WTC11 (cell line): ENCODE measurements around the gene MDH2. TPM values are rescaled to one million over a fixed set of nuclear protein-coding genes. Genes with fewer than 3 reads are reported as not detected.

Source experiments
- ATAC-seq: fragments of 200-7000 bp; cut with Tn5 transposase; 2 replicates; pipeline ENCODE4 v1.10.0; 2021; ENCODE audit warnings: mild to moderate bottlenecking, moderate library complexity
- CTCF ChIA-PET: fragments of 300-600 bp; sonication (Branson Sonifier 250); formaldehyde crosslinking; loops from one replicate; lab custom pipeline; 2021; ENCODE audit warnings: antibody characterized with exemption; lab: Charles Lee
- POLR2A ChIA-PET: fragments of 350-600 bp; sonication (Branson Sonifier 250); formaldehyde crosslinking; loops from one replicate; lab custom pipeline; 2021; ENCODE audit warnings: antibody characterized with exemption; lab: Charles Lee
- DNase-seq: peaks from one replicate; pipeline ENCODE4 v3.0.0; 2021; ENCODE audit warnings: low spot score
- H3K27ac Mint-ChIP-seq: 2 replicates; pipeline ENCODE4 v1.8.0; 2021; ENCODE audit warnings: mixed read lengths
- H3K27me3 Mint-ChIP-seq: 2 replicates; pipeline ENCODE4 v1.8.0; 2021; ENCODE audit warnings: low read depth, mild to moderate bottlenecking, moderate library complexity, mixed read lengths
- H3K36me3 Mint-ChIP-seq: 2 replicates; pipeline ENCODE4 v1.8.0; 2021; ENCODE audit warnings: mixed read lengths
- H3K4me1 Mint-ChIP-seq: 2 replicates; pipeline ENCODE4 v1.8.0; 2022; ENCODE audit warnings: mixed read lengths
- H3K4me3 Mint-ChIP-seq: 2 replicates; pipeline ENCODE4 v1.8.0; 2021; ENCODE audit warnings: mild to moderate bottlenecking, moderate library complexity, mixed read lengths
- H3K9me3 Mint-ChIP-seq: 2 replicates; pipeline ENCODE4 v1.8.0; 2021; ENCODE audit warnings: mixed read lengths
- EMX1 ChIP-seq: fragments of 250-450 bp; sonication (Bioruptor Pico); IDR thresholded peaks from 2 replicates; pipeline ENCODE4 v1.8.0; 2021; ENCODE audit warnings: mild to moderate bottlenecking
- ESRRA ChIP-seq: sonication (generic); formaldehyde crosslinking; IDR thresholded peaks from 2 replicates; pipeline ENCODE4 v1.8.1; 2022; ENCODE audit warnings: mild to moderate bottlenecking, missing genetic modification reagents, borderline replicate concordance
- FOXJ3 ChIP-seq: sonication (generic); formaldehyde crosslinking; IDR thresholded peaks from 2 replicates; pipeline ENCODE4 v1.9.0; 2021; ENCODE audit warnings: missing genetic modification reagents, mild to moderate bottlenecking, borderline replicate concordance
- GABPB1 ChIP-seq: sonication (generic); formaldehyde crosslinking; IDR thresholded peaks from 2 replicates; pipeline ENCODE4 v1.8.1; 2023; ENCODE audit warnings: mild to moderate bottlenecking, missing genetic modification reagents
- JUN ChIP-seq: sonication (generic); formaldehyde crosslinking; IDR thresholded peaks from 2 replicates; pipeline ENCODE4 v1.8.0; 2023; ENCODE audit warnings: mild to moderate bottlenecking, missing genetic modification reagents
- NR3C1 ChIP-seq: sonication (generic); formaldehyde crosslinking; conservative IDR thresholded peaks from 2 replicates; pipeline ENCODE4 v1.8.1; 2023; ENCODE audit warnings: low read depth, mild to moderate bottlenecking, missing genetic modification reagents
- SMAD4 ChIP-seq: sonication (generic); formaldehyde crosslinking; IDR thresholded peaks from 2 replicates; pipeline ENCODE4 v1.8.0; 2022; ENCODE audit warnings: mild to moderate bottlenecking, missing genetic modification reagents
- TEAD1 ChIP-seq: sonication (generic); formaldehyde crosslinking; IDR thresholded peaks from 2 replicates; pipeline ENCODE4 v1.8.0; 2022; ENCODE audit warnings: mild to moderate bottlenecking, missing genetic modification reagents
- ZBTB21 ChIP-seq: sonication (generic); formaldehyde crosslinking; IDR thresholded peaks from 2 replicates; pipeline ENCODE4 v1.8.1; 2023; ENCODE audit warnings: mild to moderate bottlenecking, missing genetic modification reagents, borderline replicate concordance
- ZNF121 ChIP-seq: sonication (generic); formaldehyde crosslinking; IDR thresholded peaks from 2 replicates; pipeline ENCODE4 v1.8.0; 2023; ENCODE audit warnings: missing genetic modification reagents
- ZNF263 ChIP-seq: sonication (generic); formaldehyde crosslinking; IDR thresholded peaks from 2 replicates; pipeline ENCODE4 v1.8.1; 2022; ENCODE audit warnings: low read depth, mild to moderate bottlenecking, moderate library complexity, missing genetic modification reagents
- ZNF396 ChIP-seq: fragments of 250-450 bp; sonication (Bioruptor Pico); IDR thresholded peaks from 2 replicates; pipeline ENCODE4 v1.8.0; 2021; ENCODE audit warnings: mild to moderate bottlenecking, moderate library complexity, borderline replicate concordance
- ZNF671 ChIP-seq: fragments of 250-450 bp; sonication (Bioruptor Pico); IDR thresholded peaks from 2 replicates; pipeline ENCODE4 v1.8.0; 2021; ENCODE audit warnings: mild to moderate bottlenecking
- total RNA-seq: library from RNA; stranded (reverse); gene quantifications from 3 replicates; pipeline ENCODE4 v1.2.3, GENCODE V29; 2021
- TF ChIP-seq, protein P1 (sequence below): fragments of 250-450 bp; sonication (Bioruptor Pico); IDR thresholded peaks from 2 replicates; pipeline ENCODE4 v1.9.0; 2021; ENCODE audit warnings: mild to moderate bottlenecking
- TF ChIP-seq, protein P2 (sequence below): sonication (generic); formaldehyde crosslinking; IDR thresholded peaks from 2 replicates; pipeline ENCODE4 v1.8.0; 2023; ENCODE audit warnings: mild to moderate bottlenecking, missing genetic modification reagents
- TF ChIP-seq, protein P3 (sequence below): sonication (generic); formaldehyde crosslinking; IDR thresholded peaks from 2 replicates; pipeline ENCODE4 v1.8.1; 2023; ENCODE audit warnings: mild to moderate bottlenecking, missing genetic modification reagents, moderate library complexity
- TF ChIP-seq, protein P4 (sequence below): sonication (generic); formaldehyde crosslinking; IDR thresholded peaks from 2 replicates; pipeline ENCODE4 v1.8.1; 2022; ENCODE audit warnings: mild to moderate bottlenecking, missing genetic modification reagents, moderate library complexity, borderline replicate concordance
- TF ChIP-seq, protein P5 (sequence below): fragments of 200-600 bp; IDR thresholded peaks from 2 replicates; pipeline ENCODE4 v1.8.0; 2022; ENCODE audit warnings: antibody characterized with exemption
- TF ChIP-seq, protein P6 (sequence below): sonication (generic); formaldehyde crosslinking; IDR thresholded peaks from 2 replicates; pipeline ENCODE4 v1.8.1; 2022; ENCODE audit warnings: low read depth, missing genetic modification reagents, borderline replicate concordance
- TF ChIP-seq, protein P7 (sequence below): sonication (generic); formaldehyde crosslinking; IDR thresholded peaks from 2 replicates; pipeline ENCODE4 v1.8.0; 2022; ENCODE audit warnings: missing genetic modification reagents

The MDH2 gene
- total RNA-seq, 1 experiment from 2014 or later = 333 TPM

DNA sequence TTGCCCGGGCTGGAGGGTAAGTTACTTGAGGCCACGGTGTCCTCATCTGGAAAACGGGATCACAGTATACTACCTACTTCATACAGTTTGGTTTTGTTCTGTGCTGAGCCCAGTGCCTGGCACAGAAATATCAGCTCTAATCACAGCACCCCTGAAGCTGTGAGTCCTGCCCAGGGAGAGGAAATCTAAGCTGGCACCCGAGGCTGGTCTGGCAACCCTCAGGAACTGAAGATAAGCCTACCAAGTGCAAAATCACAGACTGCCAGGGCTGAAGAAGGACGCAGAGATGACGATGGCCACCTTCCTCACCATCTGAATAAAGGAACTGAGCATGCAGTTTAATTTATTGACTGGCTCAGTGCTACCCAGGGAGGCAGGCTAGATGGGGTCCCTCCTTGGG lies 45.8 kb upstream of the MDH2 start:
- H3K36me3 Mint-ChIP-seq = peaks cover 10% of the 10 kb centered on the region
- no peaks in the 10 kb centered on the region for H3K27me3 Mint-ChIP-seq
- ChIA-PET POLR2A (no interaction called here), CTCF (interaction anchor here (1.0 kb wide), 2 partner anchors 18 to 135 kb away, joined by 3 read pairs; no protein-coding TSS in a partner anchor)
- H3K27ac Mint-ChIP-seq = no peak overlapping the region
- no peak overlapping the region for H3K4me3 Mint-ChIP-seq
- H3K4me1 Mint-ChIP-seq = no peaks in the 10 kb centered on the region
- H3K9me3 Mint-ChIP-seq = no peaks in the 10 kb centered on the region
- ATAC-seq = no peak
- no peak for TF ChIP-seq ESRRA
- TF ChIP-seq, protein P1, sequence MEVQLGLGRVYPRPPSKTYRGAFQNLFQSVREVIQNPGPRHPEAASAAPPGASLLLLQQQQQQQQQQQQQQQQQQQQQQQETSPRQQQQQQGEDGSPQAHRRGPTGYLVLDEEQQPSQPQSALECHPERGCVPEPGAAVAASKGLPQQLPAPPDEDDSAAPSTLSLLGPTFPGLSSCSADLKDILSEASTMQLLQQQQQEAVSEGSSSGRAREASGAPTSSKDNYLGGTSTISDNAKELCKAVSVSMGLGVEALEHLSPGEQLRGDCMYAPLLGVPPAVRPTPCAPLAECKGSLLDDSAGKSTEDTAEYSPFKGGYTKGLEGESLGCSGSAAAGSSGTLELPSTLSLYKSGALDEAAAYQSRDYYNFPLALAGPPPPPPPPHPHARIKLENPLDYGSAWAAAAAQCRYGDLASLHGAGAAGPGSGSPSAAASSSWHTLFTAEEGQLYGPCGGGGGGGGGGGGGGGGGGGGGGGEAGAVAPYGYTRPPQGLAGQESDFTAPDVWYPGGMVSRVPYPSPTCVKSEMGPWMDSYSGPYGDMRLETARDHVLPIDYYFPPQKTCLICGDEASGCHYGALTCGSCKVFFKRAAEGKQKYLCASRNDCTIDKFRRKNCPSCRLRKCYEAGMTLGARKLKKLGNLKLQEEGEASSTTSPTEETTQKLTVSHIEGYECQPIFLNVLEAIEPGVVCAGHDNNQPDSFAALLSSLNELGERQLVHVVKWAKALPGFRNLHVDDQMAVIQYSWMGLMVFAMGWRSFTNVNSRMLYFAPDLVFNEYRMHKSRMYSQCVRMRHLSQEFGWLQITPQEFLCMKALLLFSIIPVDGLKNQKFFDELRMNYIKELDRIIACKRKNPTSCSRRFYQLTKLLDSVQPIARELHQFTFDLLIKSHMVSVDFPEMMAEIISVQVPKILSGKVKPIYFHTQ (CRISPR knock-in tag) = no peak
- TF ChIP-seq ZNF121 (CRISPR knock-in tag) = no peak
- TF ChIP-seq, protein P2, sequence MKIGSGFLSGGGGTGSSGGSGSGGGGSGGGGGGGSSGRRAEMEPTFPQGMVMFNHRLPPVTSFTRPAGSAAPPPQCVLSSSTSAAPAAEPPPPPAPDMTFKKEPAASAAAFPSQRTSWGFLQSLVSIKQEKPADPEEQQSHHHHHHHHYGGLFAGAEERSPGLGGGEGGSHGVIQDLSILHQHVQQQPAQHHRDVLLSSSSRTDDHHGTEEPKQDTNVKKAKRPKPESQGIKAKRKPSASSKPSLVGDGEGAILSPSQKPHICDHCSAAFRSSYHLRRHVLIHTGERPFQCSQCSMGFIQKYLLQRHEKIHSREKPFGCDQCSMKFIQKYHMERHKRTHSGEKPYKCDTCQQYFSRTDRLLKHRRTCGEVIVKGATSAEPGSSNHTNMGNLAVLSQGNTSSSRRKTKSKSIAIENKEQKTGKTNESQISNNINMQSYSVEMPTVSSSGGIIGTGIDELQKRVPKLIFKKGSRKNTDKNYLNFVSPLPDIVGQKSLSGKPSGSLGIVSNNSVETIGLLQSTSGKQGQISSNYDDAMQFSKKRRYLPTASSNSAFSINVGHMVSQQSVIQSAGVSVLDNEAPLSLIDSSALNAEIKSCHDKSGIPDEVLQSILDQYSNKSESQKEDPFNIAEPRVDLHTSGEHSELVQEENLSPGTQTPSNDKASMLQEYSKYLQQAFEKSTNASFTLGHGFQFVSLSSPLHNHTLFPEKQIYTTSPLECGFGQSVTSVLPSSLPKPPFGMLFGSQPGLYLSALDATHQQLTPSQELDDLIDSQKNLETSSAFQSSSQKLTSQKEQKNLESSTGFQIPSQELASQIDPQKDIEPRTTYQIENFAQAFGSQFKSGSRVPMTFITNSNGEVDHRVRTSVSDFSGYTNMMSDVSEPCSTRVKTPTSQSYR (CRISPR knock-in tag) = no peak
- no peak for TF ChIP-seq ZNF671
- TF ChIP-seq, protein P3, sequence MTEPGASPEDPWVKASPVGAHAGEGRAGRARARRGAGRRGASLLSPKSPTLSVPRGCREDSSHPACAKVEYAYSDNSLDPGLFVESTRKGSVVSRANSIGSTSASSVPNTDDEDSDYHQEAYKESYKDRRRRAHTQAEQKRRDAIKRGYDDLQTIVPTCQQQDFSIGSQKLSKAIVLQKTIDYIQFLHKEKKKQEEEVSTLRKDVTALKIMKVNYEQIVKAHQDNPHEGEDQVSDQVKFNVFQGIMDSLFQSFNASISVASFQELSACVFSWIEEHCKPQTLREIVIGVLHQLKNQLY (CRISPR knock-in tag) = no peak
- TF ChIP-seq, protein P4, sequence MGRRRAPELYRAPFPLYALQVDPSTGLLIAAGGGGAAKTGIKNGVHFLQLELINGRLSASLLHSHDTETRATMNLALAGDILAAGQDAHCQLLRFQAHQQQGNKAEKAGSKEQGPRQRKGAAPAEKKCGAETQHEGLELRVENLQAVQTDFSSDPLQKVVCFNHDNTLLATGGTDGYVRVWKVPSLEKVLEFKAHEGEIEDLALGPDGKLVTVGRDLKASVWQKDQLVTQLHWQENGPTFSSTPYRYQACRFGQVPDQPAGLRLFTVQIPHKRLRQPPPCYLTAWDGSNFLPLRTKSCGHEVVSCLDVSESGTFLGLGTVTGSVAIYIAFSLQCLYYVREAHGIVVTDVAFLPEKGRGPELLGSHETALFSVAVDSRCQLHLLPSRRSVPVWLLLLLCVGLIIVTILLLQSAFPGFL (CRISPR knock-in tag) = no peak
- no peak for TF ChIP-seq EMX1 (CRISPR knock-in tag)
- TF ChIP-seq ZNF396 (CRISPR knock-in tag) = no peak
- TF ChIP-seq, protein P5, sequence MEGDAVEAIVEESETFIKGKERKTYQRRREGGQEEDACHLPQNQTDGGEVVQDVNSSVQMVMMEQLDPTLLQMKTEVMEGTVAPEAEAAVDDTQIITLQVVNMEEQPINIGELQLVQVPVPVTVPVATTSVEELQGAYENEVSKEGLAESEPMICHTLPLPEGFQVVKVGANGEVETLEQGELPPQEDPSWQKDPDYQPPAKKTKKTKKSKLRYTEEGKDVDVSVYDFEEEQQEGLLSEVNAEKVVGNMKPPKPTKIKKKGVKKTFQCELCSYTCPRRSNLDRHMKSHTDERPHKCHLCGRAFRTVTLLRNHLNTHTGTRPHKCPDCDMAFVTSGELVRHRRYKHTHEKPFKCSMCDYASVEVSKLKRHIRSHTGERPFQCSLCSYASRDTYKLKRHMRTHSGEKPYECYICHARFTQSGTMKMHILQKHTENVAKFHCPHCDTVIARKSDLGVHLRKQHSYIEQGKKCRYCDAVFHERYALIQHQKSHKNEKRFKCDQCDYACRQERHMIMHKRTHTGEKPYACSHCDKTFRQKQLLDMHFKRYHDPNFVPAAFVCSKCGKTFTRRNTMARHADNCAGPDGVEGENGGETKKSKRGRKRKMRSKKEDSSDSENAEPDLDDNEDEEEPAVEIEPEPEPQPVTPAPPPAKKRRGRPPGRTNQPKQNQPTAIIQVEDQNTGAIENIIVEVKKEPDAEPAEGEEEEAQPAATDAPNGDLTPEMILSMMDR = no peak
- TF ChIP-seq NR3C1 (CRISPR knock-in tag) = no peak
- TF ChIP-seq SMAD4 (CRISPR knock-in tag) = no peak
- TF ChIP-seq, protein P6, sequence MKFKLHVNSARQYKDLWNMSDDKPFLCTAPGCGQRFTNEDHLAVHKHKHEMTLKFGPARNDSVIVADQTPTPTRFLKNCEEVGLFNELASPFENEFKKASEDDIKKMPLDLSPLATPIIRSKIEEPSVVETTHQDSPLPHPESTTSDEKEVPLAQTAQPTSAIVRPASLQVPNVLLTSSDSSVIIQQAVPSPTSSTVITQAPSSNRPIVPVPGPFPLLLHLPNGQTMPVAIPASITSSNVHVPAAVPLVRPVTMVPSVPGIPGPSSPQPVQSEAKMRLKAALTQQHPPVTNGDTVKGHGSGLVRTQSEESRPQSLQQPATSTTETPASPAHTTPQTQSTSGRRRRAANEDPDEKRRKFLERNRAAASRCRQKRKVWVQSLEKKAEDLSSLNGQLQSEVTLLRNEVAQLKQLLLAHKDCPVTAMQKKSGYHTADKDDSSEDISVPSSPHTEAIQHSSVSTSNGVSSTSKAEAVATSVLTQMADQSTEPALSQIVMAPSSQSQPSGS = no peak
- no peak for TF ChIP-seq GABPB1 (CRISPR knock-in tag)
- no peak for DNase-seq

DNA sequence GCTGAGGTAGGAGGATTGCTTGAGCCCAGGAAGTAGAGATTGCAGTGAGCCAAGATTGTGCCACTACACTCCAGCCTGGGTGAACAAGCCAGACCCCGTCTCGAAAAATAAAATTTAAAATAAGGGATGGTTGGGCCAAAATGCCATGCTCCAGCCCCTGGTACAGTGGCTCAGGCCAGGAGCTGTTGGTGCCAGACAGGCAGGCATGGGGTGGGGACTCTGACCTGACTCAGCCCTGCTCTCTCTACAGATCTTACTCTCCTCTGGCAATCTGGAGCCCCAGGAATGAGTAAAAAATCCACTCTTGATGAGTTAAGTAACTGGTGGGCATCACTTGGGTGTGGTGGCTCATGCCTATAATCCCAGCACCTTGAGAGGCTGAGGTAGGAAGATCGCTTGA lies 45.1 kb upstream of the MDH2 start:
- Mint-ChIP-seq H3K27ac (no peak overlapping the region), H3K4me3 (no peak overlapping the region), H3K4me1 (no peaks in the 10 kb centered on the region), H3K36me3 (peaks cover 10% of the 10 kb centered on the region), H3K9me3 (no peaks in the 10 kb centered on the region), H3K27me3 (no peaks in the 10 kb centered on the region)
- DNase-seq (no peak), ATAC-seq (no peak)
- CTCF ChIA-PET = interaction anchor here (1.0 kb wide), 1 partner anchor 17 kb away, joined by 4 read pairs; no protein-coding TSS in a partner anchor
- POLR2A ChIA-PET = no interaction called here
- no peak for TF ChIP-seq TEAD1 (CRISPR knock-in tag)
- TF ChIP-seq JUN (CRISPR knock-in tag) = no peak
- TF ChIP-seq, protein P7, sequence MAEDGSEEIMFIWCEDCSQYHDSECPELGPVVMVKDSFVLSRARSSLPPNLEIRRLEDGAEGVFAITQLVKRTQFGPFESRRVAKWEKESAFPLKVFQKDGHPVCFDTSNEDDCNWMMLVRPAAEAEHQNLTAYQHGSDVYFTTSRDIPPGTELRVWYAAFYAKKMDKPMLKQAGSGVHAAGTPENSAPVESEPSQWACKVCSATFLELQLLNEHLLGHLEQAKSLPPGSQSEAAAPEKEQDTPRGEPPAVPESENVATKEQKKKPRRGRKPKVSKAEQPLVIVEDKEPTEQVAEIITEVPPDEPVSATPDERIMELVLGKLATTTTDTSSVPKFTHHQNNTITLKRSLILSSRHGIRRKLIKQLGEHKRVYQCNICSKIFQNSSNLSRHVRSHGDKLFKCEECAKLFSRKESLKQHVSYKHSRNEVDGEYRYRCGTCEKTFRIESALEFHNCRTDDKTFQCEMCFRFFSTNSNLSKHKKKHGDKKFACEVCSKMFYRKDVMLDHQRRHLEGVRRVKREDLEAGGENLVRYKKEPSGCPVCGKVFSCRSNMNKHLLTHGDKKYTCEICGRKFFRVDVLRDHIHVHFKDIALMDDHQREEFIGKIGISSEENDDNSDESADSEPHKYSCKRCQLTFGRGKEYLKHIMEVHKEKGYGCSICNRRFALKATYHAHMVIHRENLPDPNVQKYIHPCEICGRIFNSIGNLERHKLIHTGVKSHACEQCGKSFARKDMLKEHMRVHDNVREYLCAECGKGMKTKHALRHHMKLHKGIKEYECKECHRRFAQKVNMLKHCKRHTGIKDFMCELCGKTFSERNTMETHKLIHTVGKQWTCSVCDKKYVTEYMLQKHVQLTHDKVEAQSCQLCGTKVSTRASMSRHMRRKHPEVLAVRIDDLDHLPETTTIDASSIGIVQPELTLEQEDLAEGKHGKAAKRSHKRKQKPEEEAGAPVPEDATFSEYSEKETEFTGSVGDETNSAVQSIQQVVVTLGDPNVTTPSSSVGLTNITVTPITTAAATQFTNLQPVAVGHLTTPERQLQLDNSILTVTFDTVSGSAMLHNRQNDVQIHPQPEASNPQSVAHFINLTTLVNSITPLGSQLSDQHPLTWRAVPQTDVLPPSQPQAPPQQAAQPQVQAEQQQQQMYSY (CRISPR knock-in tag) = no peak
- TF ChIP-seq GABPB1 (CRISPR knock-in tag) = no peak
- TF ChIP-seq FOXJ3 (CRISPR knock-in tag) = no peak
- no peak for TF ChIP-seq ZNF263 (CRISPR knock-in tag)
- TF ChIP-seq ZBTB21 (CRISPR knock-in tag) = no peak
